GM18873 (cell line): Measurements from ENCODE around the gene NEK6.

Experiments used
- ATAC-seq: cut with Tn5 transposase; IDR thresholded peaks from one replicate; pipeline ENCODE4 v1.9.1; 2021; ENCODE audit warnings: mild to moderate bottlenecking, moderate library complexity, moderate number of reproducible peaks; ENCODE audit not compliant: unreplicated experiment, low FRiP score

NEK6 gene

DNA sequence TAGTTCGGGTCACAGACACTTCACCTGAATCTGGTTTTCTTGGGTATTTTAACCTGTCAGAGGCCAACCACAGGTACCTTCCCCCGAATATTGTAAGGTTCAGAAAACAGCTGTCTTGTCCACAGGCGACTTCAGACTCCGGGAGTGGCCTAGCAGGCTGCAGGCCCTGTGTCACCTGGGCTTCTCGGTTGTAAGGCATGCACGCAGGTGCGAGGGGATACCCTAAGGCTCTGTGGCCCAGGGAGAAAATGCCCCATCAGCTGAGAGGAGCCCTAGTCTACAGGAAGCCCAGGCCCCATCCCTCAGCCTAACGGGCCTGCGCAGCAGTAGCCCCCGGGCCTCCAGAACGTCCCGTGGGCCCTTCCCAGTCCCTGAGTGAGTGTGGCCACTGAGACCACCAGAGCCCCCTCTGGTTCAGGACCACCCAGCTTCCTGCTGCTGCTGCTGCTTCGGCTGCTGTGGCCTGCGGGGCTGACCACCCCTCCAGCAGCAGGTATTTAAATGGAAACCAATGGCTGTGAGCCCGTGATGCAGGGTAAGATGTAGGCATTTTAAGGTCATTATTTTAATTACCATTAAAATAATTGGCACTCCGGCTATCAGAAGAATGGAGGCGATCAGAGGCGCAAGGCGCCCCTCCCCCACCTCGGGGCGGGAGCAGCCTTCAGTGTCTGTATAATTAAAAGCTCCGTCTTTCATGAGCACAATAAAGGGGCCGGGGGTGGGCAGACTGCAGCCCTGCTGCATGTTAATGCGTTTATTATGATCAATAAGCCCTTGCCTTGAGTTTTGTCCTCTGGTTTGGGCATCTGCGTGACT is 92.1 kb downstream of the NEK6 start:
- no peak for ATAC-seq

DNA sequence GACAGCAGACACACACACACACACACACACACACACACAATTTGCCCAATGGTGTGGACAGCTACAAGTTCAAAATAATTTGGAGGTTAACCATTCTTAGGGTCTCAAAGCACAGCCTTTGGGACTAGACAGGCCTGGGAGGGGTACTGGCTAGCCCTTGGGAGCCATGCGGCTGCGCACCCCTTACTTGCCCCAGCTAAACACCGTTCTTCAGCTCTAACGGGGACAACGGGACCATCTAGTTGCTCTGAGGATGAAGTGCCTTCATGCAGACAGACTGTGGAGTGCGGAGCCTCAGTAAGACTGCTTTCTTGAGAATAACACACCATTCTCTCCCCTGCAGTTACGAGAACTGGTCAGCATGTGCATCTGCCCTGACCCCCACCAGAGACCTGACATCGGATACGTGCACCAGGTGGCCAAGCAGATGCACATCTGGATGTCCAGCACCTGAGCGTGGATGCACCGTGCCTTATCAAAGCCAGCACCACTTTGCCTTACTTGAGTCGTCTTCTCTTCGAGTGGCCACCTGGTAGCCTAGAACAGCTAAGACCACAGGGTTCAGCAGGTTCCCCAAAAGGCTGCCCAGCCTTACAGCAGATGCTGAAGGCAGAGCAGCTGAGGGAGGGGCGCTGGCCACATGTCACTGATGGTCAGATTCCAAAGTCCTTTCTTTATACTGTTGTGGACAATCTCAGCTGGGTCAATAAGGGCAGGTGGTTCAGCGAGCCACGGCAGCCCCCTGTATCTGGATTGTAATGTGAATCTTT is 92.9 kb downstream of the NEK6 start:
- ATAC-seq: no peak

DNA sequence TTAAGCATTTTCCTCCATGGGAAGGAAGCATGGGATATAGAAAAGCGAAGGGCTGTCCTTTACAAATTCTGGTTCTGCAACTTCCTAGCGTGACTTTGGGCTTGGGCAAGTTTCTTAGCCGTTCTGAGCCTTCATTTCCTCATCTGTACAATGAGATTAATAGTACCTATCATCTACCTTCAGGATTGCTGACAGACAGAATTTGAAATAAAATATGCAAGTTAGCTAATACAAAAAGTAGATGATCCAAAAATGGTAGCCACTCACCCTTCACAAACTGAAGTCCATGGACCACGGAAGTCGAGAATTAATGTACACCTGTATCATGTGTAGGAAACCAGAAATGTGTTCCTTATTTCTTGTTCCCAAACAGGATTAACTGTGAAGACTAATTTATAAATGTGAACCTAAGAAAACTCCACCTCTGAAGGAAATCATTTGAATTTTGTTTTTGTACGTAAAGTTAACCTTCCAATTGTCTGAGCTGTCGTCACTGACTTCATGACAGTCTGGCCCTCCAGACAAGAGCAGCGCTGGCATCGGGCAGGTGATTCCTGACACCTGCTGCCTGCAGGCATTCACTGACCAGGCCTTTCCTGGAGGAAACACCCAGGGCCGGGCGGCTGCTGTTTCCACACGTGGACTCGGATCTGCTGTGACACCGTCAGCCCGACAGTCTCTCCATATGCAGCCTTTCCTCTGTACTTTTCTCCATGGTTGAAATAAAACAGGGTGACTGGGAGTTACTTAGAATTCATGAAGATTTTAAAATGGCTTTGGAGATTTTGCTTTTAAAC is 94.1 kb downstream of the NEK6 start:
- no peak for ATAC-seq

DNA sequence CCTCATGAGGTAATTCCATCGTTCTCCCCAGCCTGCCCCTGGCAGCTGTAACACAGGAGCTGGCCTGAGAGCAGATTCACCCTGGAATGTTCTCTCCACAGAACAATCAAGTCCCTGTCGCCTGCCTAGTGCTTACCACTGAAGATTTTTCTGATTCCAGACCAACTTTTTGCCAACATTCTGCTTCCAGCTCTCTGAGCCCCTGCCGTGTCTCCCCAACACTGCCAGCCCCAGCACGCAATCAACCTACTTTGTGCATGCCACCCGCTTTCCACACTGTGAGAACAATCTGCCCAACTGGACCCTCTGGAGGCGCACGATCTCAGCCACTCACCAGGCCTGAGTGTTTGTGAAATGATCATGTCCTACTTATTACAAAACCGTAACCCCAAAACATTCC is 94.9 kb downstream of the NEK6 start:
- ATAC-seq: no peak

DNA sequence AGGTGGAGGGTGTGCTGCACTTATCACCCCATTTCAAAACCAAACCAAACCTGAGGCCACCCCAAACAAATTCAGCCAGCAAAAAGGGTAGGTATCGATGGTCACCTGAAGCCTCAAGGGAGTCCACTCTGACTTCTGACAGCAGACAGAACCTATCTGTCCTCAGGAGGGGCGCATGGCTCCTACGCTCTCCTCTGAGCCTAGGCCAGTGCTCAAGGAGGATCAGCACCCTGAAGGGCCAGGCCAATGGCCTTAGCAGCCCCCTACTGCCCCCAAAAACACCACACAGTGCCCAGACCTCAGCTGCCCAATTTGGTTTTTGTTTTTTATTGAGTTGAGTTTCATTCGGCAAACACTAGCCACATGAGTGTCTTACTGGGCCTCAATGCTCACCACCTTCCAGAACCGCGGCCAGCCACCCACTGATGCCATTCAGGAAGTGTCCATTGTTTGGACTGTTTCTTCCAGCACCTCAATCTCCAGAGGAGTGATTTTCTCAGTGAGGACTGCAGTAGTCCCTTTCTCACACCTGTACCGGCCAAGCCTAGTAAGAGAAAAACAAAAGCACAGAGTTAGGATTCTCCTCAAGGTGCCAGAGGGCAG is 95.5 kb downstream of the NEK6 start:
- ATAC-seq: no peak

DNA sequence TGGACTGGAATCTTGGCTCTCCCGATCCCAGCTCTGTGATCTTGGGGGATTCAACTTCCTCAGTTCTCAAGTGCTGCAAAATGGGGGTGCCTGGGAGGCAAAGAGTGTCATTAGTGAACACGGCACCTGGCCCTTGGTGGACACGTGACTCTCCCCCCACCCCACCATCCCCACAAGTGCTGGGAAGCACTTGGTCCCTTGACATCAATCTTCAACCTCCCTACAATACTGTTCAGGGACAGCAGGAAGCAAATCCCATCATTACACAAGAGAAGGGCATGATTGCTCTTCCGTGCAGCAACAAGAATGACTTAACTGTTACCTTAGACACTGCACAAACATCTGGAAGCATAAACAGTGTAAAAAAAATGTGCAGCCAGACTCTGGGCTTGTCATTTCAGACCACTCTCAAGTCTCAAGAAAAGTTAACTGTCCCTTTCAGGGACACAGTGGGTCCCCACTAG is 96.1 kb downstream of the NEK6 start:
- ATAC-seq: no peak

DNA sequence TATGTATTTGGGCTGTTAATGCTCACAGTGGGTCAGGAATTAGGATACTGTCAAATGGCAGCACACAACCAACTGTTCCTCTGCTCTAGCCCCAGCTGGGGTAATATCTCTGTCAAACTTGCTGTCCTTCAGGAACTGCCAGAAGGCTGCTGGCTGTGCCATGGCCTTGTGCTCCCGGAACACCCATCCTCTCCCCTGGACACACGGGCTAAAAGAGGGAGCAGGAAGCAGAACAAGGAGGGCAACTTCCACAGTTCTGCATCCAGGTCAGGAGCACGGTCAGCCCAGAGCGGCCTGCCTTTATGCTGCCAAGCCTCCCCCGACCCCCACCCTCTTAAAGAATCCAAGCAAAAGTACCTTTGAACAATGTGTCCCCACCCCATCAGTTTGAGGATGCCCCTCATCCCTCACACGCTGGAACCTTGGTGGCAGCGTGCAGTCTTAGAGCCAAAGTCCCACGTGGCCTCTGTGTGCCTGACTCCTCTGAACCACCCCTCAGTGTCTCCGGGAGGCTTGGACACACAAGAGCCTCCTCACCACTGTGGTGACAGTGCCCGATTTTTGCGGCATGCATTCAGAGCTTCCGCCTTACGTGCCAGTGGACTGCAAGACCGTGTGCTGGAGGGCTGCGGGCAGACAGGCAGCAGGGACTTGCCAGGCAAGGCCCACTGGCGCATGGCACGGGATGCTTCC is 96.7 kb downstream of the NEK6 start:
- ATAC-seq: no peak

DNA sequence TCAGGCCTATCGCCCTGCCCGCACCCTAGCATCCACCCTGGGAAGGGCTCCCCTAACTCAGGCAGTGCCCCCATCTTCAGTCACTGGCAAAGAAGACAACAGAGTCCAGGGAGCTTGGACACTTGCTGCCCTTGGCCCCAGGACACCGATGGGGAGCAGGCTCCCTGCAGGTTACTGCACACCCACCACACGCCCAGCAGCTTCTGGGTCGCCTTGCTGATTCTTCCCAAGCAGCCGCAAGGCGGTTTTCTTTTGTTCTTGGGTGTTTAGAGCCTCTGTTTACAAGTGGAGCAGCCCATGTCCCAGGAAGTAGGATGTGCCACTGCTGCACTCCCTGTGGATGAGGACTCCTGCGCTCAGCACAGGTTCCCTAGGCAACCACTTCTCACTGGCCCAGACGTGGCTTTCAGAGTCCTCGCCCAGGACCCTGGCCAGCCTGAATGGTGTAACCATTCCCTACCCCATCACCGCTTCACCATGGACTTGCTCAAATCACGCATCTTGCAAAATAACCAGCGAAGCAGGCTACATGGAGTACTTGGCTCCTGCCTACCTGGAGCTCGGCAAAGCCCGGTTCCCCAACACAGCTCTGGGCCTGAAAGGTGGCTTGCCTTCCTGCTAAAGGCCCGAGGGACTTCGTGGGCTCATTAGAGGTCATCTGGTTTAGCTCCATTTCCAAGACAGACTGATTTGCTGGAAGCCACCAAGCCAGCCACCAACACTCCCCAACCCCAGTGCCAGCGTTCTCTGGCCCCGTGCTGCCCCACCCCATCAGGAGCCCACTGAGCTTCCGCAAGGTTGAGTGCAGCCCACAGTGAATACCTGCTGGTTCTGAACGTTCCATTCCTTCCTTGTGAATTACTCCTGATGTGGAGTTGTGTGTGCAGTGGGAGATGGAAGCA is 97.5 kb downstream of the NEK6 start:
- no peak for ATAC-seq

DNA sequence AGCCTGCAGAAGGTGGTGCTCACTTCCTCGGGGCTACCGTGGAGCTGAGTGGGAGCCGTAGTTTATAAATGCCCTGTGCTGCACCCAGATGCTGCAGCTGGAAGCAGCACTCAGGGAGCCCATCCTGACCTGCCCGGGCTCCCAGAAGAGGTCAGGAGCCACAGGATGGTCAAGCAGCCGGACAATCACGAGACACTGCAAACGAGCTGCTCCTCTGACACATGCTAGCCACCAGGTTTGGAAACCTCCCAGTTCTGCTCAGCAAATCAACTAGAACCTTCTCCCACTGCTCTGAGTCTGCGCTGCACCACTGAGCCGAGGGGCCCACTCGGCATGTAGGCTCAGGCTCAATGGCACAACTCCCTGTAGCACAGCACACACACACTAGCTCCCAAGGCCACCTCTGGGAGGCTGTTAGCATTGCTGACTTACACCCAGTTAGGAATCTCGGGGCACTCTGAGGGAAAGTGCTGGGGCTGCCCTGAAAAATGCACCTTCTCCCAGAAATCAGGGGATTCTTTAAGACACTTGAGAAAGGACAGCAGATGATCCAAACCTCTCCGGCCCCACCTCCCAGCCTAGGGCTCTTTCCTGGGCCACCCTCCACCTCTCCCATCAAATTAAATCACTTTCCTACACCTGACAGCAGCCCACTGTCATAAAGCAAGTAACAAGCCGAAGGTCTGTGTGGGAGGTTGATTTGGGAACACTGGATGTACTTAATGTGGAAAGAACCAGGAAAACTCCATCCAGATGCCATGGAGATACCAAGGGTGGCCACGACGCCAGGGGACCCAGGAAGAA is 98.4 kb downstream of the NEK6 start:
- no peak for ATAC-seq

DNA sequence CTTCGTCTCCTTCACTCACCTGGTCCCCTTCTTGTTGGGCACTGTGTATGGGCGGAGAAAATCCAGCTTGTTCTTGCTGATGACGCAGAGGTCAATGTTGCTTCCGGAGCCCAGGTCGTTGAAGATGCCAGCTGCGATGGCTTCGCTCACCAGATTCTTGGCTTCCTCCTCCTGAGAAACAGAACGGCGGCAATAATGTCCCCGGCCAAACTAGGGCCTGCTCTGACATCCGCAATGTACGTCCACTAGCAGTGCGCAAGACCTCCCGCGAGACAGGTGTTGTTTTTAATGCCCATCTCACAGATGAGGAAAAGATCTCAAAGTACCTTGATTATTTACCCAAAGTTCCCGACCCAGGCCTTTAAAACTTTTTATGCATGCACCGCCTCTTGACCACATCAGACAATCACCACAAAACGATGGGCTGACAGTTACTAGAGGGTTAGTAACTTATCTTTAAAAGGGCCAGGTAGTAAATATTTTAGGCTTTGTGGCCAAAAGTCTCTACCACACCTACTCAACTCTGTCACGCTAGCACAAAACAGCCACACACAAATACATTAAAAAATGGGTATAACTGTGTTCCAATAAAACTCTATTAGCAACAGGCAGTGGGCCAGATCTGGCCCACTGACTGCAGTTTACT is 99.1 kb downstream of the NEK6 start:
- no peak for ATAC-seq

DNA sequence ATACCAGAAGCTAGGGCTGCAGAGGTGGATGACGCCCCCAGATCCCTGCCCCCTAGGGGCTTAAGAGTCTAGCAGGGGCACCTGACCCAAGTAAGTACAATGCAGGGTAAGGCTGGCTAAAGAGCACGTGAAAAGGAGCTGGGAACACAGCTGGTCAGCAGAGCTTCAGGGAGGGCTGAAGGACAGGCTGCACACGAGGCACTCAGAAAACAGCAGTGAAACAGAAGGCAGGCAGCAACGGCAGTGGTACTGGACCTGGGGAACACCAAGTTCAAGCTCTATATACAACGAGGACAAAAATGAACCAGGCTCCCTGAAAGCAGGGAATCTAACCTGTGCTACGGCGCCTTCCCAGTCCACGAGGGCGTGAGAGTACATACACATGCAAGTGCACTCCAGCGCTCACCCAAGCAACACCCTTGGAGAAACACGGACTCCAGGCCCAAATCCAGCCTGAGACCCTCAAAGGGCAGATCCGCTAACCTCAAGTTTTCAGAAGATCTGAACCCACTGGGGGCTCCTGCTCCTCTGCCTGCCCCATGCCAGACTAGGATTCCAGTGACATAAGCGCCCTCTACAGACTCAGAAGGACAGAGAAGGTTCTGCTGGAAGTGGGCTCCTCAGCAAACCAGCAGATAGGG is 100.1 kb downstream of the NEK6 start:
- no peak for ATAC-seq

DNA sequence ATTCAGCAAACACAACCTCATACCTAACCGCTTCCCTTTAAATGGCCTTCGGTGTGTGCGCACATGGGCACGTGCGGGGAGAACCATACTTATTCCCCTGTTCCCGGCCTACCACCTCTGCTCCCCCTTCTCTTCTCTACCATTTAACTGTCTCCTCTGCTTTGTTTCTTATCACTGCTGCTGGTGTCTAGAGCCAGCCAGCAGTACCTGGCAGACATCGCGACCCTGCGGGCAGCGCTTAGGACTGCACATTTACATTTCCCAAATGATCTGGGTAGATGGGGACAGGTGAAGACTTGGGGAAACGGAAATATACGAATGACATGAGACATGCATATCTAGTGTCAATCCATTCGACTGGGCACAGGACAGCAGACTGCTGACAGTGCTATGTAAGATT is 100.9 kb downstream of the NEK6 start:
- no peak for ATAC-seq

DNA sequence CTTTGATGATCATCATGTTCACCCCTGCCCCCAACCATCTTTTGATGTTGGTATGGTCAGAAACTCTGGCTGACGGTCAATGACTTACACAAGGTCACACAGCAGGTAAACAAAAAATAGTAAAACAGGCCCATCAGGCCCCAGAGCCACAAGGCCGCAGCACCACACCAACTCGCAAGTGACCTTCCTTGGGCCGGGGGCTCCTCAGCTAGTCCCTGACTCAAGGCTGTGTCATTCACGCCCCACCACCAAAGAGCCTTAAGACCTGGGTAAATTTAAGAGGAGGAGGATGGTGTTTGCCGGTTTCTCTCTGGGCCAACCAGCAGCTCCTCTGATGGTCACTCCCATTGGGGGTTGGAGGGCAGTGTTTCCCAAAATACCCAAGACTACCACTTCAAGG is 101.7 kb downstream of the NEK6 start:
- no peak for ATAC-seq

DNA sequence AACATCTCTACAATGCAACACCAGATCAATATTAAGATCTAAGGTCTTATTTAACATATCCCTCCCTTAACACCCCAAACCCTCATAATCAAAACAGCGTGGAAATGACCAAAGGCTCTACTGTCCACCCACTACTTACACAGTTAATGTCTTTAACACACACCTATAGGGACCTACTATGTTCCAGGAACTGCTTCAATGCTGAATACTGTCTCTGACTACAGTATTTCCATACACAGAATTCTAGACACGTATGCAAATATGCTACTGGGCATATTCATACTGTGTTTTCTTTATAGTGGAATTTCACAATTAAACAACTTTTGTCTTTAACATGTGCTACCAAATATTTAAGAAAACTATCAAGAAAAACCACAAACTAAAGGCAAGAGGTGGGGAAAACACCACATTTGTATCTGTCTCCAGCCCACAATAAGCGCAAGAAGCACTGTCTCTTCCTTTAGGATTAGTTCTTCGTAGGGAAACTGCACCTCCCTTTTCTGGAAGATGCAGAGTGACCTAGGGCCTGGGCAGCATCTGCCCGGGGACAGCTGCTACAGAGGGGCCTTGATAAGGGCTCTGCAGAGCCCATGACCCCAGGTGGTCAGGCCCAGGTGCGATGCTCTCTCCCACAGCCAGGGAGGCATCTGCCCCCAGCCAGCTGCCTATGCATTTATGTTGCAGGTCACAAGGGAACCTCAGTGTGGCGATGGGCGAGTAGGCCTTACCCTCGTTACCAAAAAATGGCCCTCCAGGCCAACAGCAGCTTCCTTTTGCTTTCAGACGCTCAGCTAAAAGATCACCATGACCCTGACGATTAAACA is 102.3 kb downstream of the NEK6 start:
- no peak for ATAC-seq

DNA sequence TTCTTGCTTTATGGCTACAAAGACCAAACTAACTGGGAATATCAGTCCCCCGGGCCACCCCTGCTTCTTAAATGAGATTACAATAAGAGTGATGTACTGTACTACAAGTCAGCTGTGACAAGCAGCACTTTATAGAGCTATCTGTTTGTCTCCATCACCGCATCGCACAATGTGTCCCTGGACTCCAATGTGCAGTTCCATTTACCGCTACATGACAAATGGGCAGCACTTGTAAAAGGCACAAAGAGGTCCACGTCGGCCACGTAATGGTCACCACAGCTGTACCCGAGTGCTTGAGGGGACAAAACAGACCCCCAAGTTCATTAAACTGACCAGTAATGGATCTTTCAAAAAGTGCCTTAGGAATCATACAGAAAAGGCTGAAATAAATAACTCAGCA is 103.4 kb downstream of the NEK6 start:
- ATAC-seq: no peak

DNA sequence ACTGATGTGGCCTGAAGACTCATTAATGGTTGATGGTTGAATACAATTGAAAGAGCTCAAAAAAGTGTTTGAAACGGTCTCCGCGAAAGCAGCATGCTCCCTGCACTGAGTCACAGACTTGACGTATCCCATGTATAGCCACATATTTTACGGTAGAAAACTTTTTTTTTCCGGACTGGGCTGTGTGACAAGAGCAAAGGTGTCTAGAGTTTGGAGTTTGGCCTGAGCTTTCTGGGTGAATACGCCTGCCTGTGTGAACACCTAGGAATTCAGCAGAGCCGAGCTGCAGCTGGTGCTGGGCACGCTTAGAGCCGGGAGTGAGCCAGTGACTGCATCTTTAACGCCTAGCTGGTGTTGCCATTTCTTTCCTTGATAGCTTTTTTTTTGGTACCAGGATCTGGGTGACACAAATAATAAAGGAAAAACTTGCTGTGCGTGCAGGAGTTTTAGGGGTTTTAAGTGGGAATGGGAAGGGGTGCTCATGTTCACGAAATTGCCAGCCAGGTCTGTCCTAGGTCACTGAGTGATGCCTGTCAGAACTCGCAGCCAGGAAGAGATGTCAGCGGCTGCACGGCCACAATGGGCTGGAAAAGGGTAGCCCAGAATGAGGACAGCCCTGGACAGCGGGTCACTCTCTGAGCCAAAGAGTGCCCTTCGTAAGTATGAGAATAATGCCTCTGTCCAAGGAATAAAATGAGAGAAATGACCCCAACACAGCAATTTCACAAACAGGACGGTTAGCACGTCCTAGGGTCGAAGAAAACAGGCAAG is 105.8 kb downstream of the NEK6 start:
- ATAC-seq: no peak
